OCI-LY1 (cell line): ENCODE measurements around the gene PRSS2.
"Not testable (repeated sequence)": the region's sequence is repeated elsewhere in the genome, so short reads cannot be mapped to it uniquely, and the experiment has no call there.

ENCODE experiments used
- H2AFZ ChIP-seq: fragments of 200-600 bp; sonication (generic), shearing (Covaris generic); 2 replicates; pipeline ENCODE4 v1.6.0; 2014; ENCODE audit warnings: antibody characterized with exemption, mild to moderate bottlenecking, low read length
- H3F3A ChIP-seq: fragments of 200-600 bp; sonication (generic), shearing (Covaris generic); 2 replicates; pipeline ENCODE4 v1.6.0; 2014; ENCODE audit warnings: mild to moderate bottlenecking, antibody characterized with exemption, low read length, moderate library complexity; ENCODE audit not compliant: insufficient read depth
- H3K27ac ChIP-seq: fragments of 200-600 bp; sonication (generic); 2 replicates; pipeline ENCODE4 v1.5.1; 2014; ENCODE audit warnings: low read length, mixed run types, mild to moderate bottlenecking, low read depth; ENCODE audit not compliant: poor library complexity, severe bottlenecking
- H3K27me3 ChIP-seq: fragments of 200-600 bp; sonication (generic); 2 replicates; pipeline ENCODE4 v1.6.0; 2014; ENCODE audit warnings: antibody characterized with exemption, mild to moderate bottlenecking, low read length, moderate library complexity; ENCODE audit not compliant: insufficient read depth
- H3K36me3 ChIP-seq: fragments of 200-600 bp; sonication (generic); 2 replicates; pipeline ENCODE4 v1.6.1; 2014; ENCODE audit warnings: mild to moderate bottlenecking, antibody characterized with exemption, low read length, moderate library complexity, mixed read lengths; ENCODE audit not compliant: insufficient read depth
- H3K4me1 ChIP-seq: fragments of 200-600 bp; sonication (generic); 2 replicates; pipeline ENCODE4 v1.5.1; 2014; ENCODE audit warnings: mild to moderate bottlenecking, low read length, moderate library complexity; ENCODE audit not compliant: insufficient read depth, severe bottlenecking
- H3K4me2 ChIP-seq: fragments of 200-600 bp; sonication (generic), shearing (Covaris generic); 2 replicates; pipeline ENCODE4 v1.6.1; 2014; ENCODE audit warnings: low read length
- H3K4me3 ChIP-seq: fragments of 200-600 bp; sonication (generic); 2 replicates; pipeline ENCODE4 v1.5.1; 2014; ENCODE audit warnings: low read length, low read depth, mild to moderate bottlenecking, mixed read lengths; ENCODE audit not compliant: poor library complexity, severe bottlenecking
- H3K79me2 ChIP-seq: fragments of 200-600 bp; shearing (Covaris generic); 2 replicates; pipeline ENCODE4 v1.6.1; 2016; ENCODE audit warnings: mixed run types, low read length, mixed read lengths; ENCODE audit not compliant: insufficient read depth
- H3K9ac ChIP-seq: fragments of 200-600 bp; sonication (generic), shearing (Covaris generic); 2 replicates; pipeline ENCODE4 v1.6.1; 2014; ENCODE audit warnings: mild to moderate bottlenecking, low read length, mixed read lengths
- H3K9me2 ChIP-seq: fragments of 200-600 bp; sonication (generic), shearing (Covaris generic); 2 replicates; pipeline ENCODE4 v1.6.1; 2014; ENCODE audit warnings: low read depth, mild to moderate bottlenecking, low read length, mixed read lengths
- H3K9me3 ChIP-seq: fragments of 200-600 bp; shearing (Covaris generic); 2 replicates; pipeline ENCODE4 v1.6.1; 2014; ENCODE audit warnings: low read length, mixed read lengths
- H4K20me1 ChIP-seq: fragments of 200-600 bp; sonication (generic), shearing (Covaris generic); 2 replicates; pipeline ENCODE4 v1.6.0; 2016; ENCODE audit warnings: mild to moderate bottlenecking, low read length; ENCODE audit not compliant: insufficient read depth
- CTCF ChIP-seq: fragments of 200-600 bp; sonication (generic), shearing (Covaris generic); IDR thresholded peaks from 2 replicates; pipeline ENCODE4 v1.5.1; 2017; ENCODE audit warnings: mild to moderate bottlenecking, antibody characterized with exemption, low read length, moderate library complexity, mixed read lengths
- EZH2 ChIP-seq: fragments of 200-600 bp; sonication (generic), shearing (Covaris generic); IDR thresholded peaks from 2 replicates; pipeline ENCODE4 v1.8.0; 2017; ENCODE audit warnings: borderline replicate concordance, mixed run types, mild to moderate bottlenecking, antibody characterized with exemption, low read length, moderate library complexity, mixed read lengths

PRSS2 gene

GRCh38 chr7:142774826-142775225, 4.1 kb downstream of the PRSS2 start:
- Histone ChIP-seq H3K9ac (no peak overlapping the region), H3K4me2 (no peak overlapping the region), H3K4me1 (peaks cover 15% of the 10 kb centered on the region), H4K20me1 (no peaks in the 10 kb centered on the region), H3K9me3 (no peaks in the 10 kb centered on the region), H2AFZ (no peak overlapping the region), H3K27me3 (0 out of 2 replicates have a peak, but pooled peaks cover 4% of the 10 kb centered on the region), H3K9me2 (no peaks in the 10 kb centered on the region), H3K27ac (no peak overlapping the region), H3F3A (no peaks in the 10 kb centered on the region), H3K79me2 (no peaks in the 10 kb centered on the region), H3K4me3 (no peak overlapping the region), H3K36me3 (no peaks in the 10 kb centered on the region)
- TF ChIP-seq CTCF (no peak), EZH2 (no peak)

GRCh38 chr7:142775351-142776115, 4.8 kb downstream of the PRSS2 start:
- H3K27me3 ChIP-seq, H2AFZ ChIP-seq, H3K9me2 ChIP-seq, H3K9ac ChIP-seq, H3F3A ChIP-seq, H3K27ac ChIP-seq, H3K9me3 ChIP-seq, H3K79me2 ChIP-seq, H3K4me3 ChIP-seq, H4K20me1 ChIP-seq, H3K36me3 ChIP-seq, H3K4me2 ChIP-seq: not testable (repeated sequence)
- H3K4me1 ChIP-seq = peaks cover 12% of the 10 kb centered on the region

- Histone ChIP-seq H3K9me2 (no peaks in the 10 kb centered on the region), H3K27me3 (0 out of 2 replicates have a peak, but pooled peaks cover 4% of the 10 kb centered on the region), H3K4me1 (peaks cover 6% of the 10 kb centered on the region), H3K36me3 (no peaks in the 10 kb centered on the region), H3K79me2 (no peaks in the 10 kb centered on the region), H4K20me1 (no peaks in the 10 kb centered on the region), H3F3A (no peaks in the 10 kb centered on the region), H3K9me3 (no peaks in the 10 kb centered on the region), H3K27ac (no peak overlapping the region), H3K4me3 (no peak overlapping the region), H3K4me2 (no peak overlapping the region), H3K9ac (no peak overlapping the region), H2AFZ (no peak overlapping the region)
- TF ChIP-seq EZH2 (no peak), CTCF (no peak)
Measured at GRCh38 chr7:142776206-142776844, 5.6 kb downstream of the PRSS2 start.

GRCh38 chr7:142776845-142777225, 6.1 kb downstream of the PRSS2 start:
- H4K20me1 ChIP-seq, H3K4me3 ChIP-seq, H3K9ac ChIP-seq, H3K4me1 ChIP-seq, H3K9me3 ChIP-seq, H3F3A ChIP-seq, H3K79me2 ChIP-seq, H3K27me3 ChIP-seq, H3K27ac ChIP-seq, H3K36me3 ChIP-seq, H2AFZ ChIP-seq, H3K4me2 ChIP-seq, H3K9me2 ChIP-seq: not testable (repeated sequence)
